ENCODE measurements around the gene NBPF1. TPM values are rescaled to one million over a fixed set of nuclear protein-coding genes. Genes with fewer than 3 reads are reported as not detected.
"Not testable (repeated sequence)": the region's sequence is repeated elsewhere in the genome, so short reads cannot be mapped to it uniquely, and the experiment has no call there.

Gene NBPF1
- total RNA-seq, 1 experiment from 2014 or later: 16.1 TPM

GRCh38 chr1:16643476-16644192 is 30.3 kb upstream of the NBPF1 start:
- DNase-seq (ENCODE audit: low read depth, low spot score); in situ Hi-C loops (cut with HindIII; ENCODE audit: low pct_unique_long_range_greater_than_20kb, low sequenced_read_pairs): not testable (repeated sequence)

- in situ Hi-C loops (cut with HindIII; ENCODE audit: low pct_unique_long_range_greater_than_20kb, low sequenced_read_pairs); DNase-seq (ENCODE audit: low read depth, low spot score): not testable (repeated sequence)
Observed at GRCh38 chr1:16643001-16643411, 29.6 kb upstream of the NBPF1 start.

GRCh38 chr1:16642025-16642966 is 28.9 kb upstream of the NBPF1 start:
- in situ Hi-C loops (cut with HindIII; ENCODE audit: low pct_unique_long_range_greater_than_20kb, low sequenced_read_pairs); DNase-seq (ENCODE audit: low read depth, low spot score): not testable (repeated sequence)

- in situ Hi-C loops (cut with HindIII; ENCODE audit: low pct_unique_long_range_greater_than_20kb, low sequenced_read_pairs); DNase-seq (ENCODE audit: low read depth, low spot score): not testable (repeated sequence)
Observed at GRCh38 chr1:16641159-16641975, 28.0 kb upstream of the NBPF1 start.

GRCh38 chr1:16639091-16640031 is 26.0 kb upstream of the NBPF1 start:
- DNase-seq (ENCODE audit: low read depth, low spot score); in situ Hi-C loops (cut with HindIII; ENCODE audit: low pct_unique_long_range_greater_than_20kb, low sequenced_read_pairs): not testable (repeated sequence)

- DNase-seq (ENCODE audit: low read depth, low spot score); in situ Hi-C loops (cut with HindIII; ENCODE audit: low pct_unique_long_range_greater_than_20kb, low sequenced_read_pairs): not testable (repeated sequence)
Observed at GRCh38 chr1:16637941-16638778, 24.8 kb upstream of the NBPF1 start.

- DNase-seq (ENCODE audit: low read depth, low spot score); in situ Hi-C loops (cut with HindIII; ENCODE audit: low pct_unique_long_range_greater_than_20kb, low sequenced_read_pairs): not testable (repeated sequence)
Observed at GRCh38 chr1:16636551-16637195, 23.3 kb upstream of the NBPF1 start.

- DNase-seq (ENCODE audit: low read depth, low spot score); in situ Hi-C loops (cut with HindIII; ENCODE audit: low pct_unique_long_range_greater_than_20kb, low sequenced_read_pairs): not testable (repeated sequence)
Observed at GRCh38 chr1:16635959-16636358, 22.6 kb upstream of the NBPF1 start.

GRCh38 chr1:16633540-16634282 is 20.3 kb upstream of the NBPF1 start:
- in situ Hi-C loops (cut with HindIII; ENCODE audit: low pct_unique_long_range_greater_than_20kb, low sequenced_read_pairs); DNase-seq (ENCODE audit: low read depth, low spot score): not testable (repeated sequence)

GRCh38 chr1:16632044-16632850 is 18.9 kb upstream of the NBPF1 start:
- in situ Hi-C loops (cut with HindIII; ENCODE audit: low pct_unique_long_range_greater_than_20kb, low sequenced_read_pairs): not testable (repeated sequence)

GRCh38 chr1:16631248-16632043 is 18.1 kb upstream of the NBPF1 start:
- in situ Hi-C loops (cut with HindIII; ENCODE audit: low pct_unique_long_range_greater_than_20kb, low sequenced_read_pairs): no loop called here
- DNase-seq (ENCODE audit: low read depth, low spot score): no peak

More at GRCh38 chr1:16632044-16632850, 18.9 kb upstream of the NBPF1 start:
- DNase-seq (ENCODE audit: low read depth, low spot score): not testable (repeated sequence)

GRCh38 chr1:16630661-16631247 is 17.4 kb upstream of the NBPF1 start:
- in situ Hi-C loops (cut with HindIII; ENCODE audit: low pct_unique_long_range_greater_than_20kb, low sequenced_read_pairs): no loop called here

More at GRCh38 chr1:16630661-16631247, 17.4 kb upstream of the NBPF1 start:
- no peak for DNase-seq (ENCODE audit: low read depth, low spot score)
